Thyroid gland (tissue), 4 donors: ENCODE measurements around the gene NXPE3.

Experiments used
- CTCF ChIP-seq, 6 experiments: fragments of 200-600 bp in 3 of 6; fragments of 450-650 bp in 3 of 6; sonication (generic) in 3 of 6; IDR thresholded peaks; one replicate each; pipeline ENCODE4 v1.5.1; 2016 to 2019; ENCODE audit warnings: antibody characterized with exemption in 6 of 6, mild to moderate bottlenecking in 2 of 6, inconsistent platforms in 1 of 6, moderate library complexity in 1 of 6
- POLR2A ChIP-seq, 2 donors: fragments of 450-650 bp; IDR thresholded peaks; one replicate each; pipeline ENCODE4 v1.6.1; 2017; ENCODE audit warnings: antibody characterized with exemption in 2 of 2, mild to moderate bottlenecking in 2 of 2, moderate library complexity in 1 of 2

- TF ChIP-seq POLR2A (IDR thresholded peaks at IDR 0.05) (no peak), CTCF (IDR thresholded peaks at IDR 0.05) (no peak)
These were observed 495 bp upstream of the NXPE3 start for GRCh38 chr3:101778385-101779046.
